HUES6 (cell line): ENCODE measurements around the gene TFAP2A.

Source experiments
- H3K27ac ChIP-seq: 2 replicates; pipeline ENCODE4 v1.7.0; 2013; ENCODE audit warnings: low read depth, mild to moderate bottlenecking, low read length, inconsistent platforms
- H3K27me3 ChIP-seq: 2 replicates; pipeline ENCODE4 v1.6.1; 2013; ENCODE audit warnings: low read length; ENCODE audit not compliant: control insufficient read depth, insufficient read depth
- H3K36me3 ChIP-seq: 2 replicates; pipeline ENCODE4 v1.6.1; 2013; ENCODE audit warnings: low read length; ENCODE audit not compliant: control insufficient read depth, insufficient read depth
- H3K4me1 ChIP-seq: 2 replicates; pipeline ENCODE4 v1.6.1; 2013; ENCODE audit warnings: low read length; ENCODE audit not compliant: control insufficient read depth, insufficient read depth
- H3K4me3 ChIP-seq: 2 replicates; pipeline ENCODE4 v1.5.1; 2013; ENCODE audit warnings: low read depth, low read length
- H3K9ac ChIP-seq: one replicate; pipeline ENCODE4 v1.6.1; 2013; ENCODE audit warnings: mild to moderate bottlenecking, low read length
- H3K9me3 ChIP-seq: 2 replicates; pipeline ENCODE4 v1.6.1; 2013; ENCODE audit warnings: low read depth, low read length; ENCODE audit not compliant: control insufficient read depth, insufficient read depth

Gene TFAP2A

DNA sequence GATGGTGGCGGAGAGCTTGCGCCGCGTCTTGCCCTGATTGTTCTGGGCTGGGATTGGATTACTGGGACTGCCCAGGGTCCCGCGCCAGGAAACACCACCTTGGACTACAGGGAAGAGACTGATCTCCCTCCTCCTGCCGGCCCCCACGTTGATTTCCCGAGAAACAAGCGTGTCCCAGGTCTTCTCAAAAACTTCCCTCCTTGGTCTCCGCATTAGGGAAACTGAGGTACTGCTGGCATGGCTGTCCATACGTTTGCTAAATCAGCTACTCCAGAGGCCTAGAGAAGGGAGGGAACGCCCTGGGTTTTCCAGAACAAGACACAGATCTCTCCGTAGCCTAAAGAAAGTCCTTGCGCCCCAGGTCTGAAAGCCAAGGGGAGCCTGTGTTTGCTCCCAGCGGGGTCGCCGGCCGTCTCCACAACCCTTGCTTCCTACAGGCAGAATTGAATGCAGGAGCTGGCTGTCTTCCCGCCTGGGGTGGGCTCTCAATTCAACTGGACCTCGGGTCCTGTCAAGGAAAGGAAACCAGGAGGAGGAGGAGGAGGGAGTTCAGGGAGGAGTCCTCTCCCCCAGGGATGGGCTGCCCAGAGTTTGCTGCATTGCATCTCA is 29.2 kb downstream of the TFAP2A start:
- H3K27ac ChIP-seq = no peak overlapping the region
- H3K4me1 ChIP-seq = peaks cover 75% of the 10 kb centered on the region
- H3K27me3 ChIP-seq = peaks cover 100% of the 10 kb centered on the region

DNA sequence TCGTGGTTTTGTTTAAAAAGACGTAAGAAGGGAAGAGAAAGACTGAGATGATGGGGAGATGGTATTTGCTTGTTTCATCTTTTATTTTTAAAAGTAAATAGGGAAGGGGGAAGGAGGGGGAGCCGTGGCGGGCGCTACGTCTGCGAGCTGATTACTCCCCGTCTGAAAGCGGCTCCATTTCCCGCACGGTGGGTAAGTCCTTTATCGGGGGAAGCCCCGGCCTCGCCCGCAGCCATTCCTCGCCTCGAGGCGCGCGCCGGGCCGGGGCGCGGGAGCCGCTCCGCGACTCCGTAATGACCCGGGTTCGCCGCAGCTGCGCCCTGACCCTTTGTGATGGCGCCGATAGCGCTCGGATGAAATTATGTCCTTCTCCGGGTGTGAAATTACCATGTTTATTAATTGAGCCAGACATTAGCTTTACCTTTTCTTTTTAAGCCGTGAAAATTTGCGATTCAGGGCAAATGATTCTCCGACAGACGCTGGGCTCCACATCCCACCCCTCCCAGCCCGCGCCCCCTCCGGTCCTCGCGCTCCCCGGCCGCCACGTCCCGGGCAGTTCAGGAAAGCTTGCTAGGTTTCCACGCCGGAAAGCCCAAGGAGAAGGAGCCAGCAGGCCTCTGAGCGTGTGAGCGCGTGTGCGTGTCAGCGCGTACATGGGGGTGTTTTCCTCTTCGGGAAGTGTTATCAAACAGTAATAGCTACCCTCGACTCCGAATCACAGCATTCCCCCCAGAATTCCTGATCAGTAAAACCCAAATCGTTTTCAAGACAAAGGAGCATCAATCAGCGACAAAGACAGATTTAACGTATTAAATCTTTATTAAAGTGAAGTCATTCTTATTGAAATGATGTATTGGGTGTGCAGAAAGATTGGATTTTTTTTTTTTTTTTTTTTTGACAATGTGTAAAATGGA is 30.0 kb downstream of the TFAP2A start:
- Histone ChIP-seq H3K27me3 (peaks cover 100% of the 10 kb centered on the region), H3K9me3 (no peaks in the 10 kb centered on the region)

More for the DNA sequence above, 29.2 kb downstream of the TFAP2A start:
- Histone ChIP-seq H3K36me3 (no peaks in the 10 kb centered on the region), H3K9me3 (no peaks in the 10 kb centered on the region), H3K4me3 (peak overlapping the region; percentile 43), H3K9ac (no peak overlapping the region)

DNA sequence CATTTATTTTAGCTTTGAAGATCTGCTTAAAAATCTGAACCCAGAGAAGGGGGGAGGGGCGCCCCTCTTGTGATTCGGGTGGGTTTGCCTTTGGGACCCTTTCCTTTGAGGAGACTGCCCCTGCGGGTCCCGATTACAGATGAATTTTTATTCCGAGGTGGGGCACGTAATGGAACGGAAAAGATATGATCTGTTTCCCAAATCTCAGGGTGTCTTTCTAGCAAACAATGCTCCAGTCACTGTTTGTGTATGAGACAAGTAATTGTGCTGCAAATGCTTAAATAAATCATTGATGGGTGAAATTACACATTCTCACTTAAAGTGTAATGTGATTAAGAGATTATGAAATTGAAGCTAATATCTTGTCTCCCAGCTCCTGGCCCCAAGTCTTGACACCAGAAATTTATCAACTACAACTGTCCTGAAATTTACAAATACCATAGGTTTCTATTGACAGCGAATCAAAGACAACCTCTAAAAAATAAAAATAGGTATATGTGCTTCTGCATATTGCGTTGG is 30.7 kb downstream of the TFAP2A start:
- peak overlapping the region; percentile 49; the same call in 1 of the 2 replicates for H3K4me3 ChIP-seq
- peaks cover 96% of the 10 kb centered on the region for H3K27me3 ChIP-seq
- H3K9ac ChIP-seq = no peak overlapping the region
- peaks cover 63% of the 10 kb centered on the region for H3K4me1 ChIP-seq
- no peak overlapping the region for H3K27ac ChIP-seq
- no peaks in the 10 kb centered on the region for H3K36me3 ChIP-seq
- H3K9me3 ChIP-seq = no peaks in the 10 kb centered on the region

More for the DNA sequence above, 30.0 kb downstream of the TFAP2A start:
- Histone ChIP-seq H3K36me3 (no peaks in the 10 kb centered on the region), H3K4me1 (peaks cover 69% of the 10 kb centered on the region), H3K27ac (no peak overlapping the region), H3K4me3 (peak overlapping the region; percentile 43), H3K9ac (no peak overlapping the region)

DNA sequence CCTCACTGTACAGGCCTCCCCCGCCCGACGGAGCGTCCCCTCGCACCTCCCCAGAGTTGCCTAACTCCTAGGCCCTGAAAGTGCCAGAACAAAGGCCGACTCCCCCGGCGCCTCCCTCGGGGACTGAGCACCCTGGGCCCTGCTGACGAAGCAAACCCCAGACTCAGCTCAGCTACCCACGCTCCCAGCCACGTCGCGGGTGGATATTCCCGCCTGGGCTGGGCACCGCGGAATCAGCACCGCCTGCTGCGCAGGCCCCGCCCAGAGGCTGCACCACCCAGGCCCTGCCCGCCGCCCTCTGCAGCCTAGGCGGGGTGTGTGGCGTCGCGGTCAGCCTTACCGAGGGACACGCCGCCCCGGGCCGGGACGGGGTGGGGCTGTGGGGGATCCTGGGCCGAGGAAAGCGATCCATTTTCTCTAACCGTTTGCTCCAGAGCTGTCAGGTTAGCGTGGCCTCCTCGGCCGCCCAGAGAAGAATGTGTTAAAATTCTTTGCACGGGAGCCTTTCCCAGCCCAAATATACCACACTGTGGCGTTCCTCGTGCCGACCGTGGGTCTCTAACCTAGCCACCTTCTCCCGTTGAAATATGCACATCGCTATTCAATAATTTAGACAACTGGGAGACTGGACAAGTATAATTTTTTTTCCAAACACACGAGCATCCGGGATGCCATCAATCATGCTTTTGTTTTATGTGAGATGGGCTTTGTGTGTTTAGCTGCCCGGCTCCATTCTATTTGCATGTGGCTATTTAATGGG is 31.4 kb downstream of the TFAP2A start:
- Histone ChIP-seq H3K9me3 (no peaks in the 10 kb centered on the region), H3K4me1 (peaks cover 58% of the 10 kb centered on the region), H3K27me3 (peaks cover 92% of the 10 kb centered on the region), H3K27ac (no peak overlapping the region), H3K9ac (no peak overlapping the region), H3K4me3 (peak overlapping the region; percentile 49), H3K36me3 (no peaks in the 10 kb centered on the region)

DNA sequence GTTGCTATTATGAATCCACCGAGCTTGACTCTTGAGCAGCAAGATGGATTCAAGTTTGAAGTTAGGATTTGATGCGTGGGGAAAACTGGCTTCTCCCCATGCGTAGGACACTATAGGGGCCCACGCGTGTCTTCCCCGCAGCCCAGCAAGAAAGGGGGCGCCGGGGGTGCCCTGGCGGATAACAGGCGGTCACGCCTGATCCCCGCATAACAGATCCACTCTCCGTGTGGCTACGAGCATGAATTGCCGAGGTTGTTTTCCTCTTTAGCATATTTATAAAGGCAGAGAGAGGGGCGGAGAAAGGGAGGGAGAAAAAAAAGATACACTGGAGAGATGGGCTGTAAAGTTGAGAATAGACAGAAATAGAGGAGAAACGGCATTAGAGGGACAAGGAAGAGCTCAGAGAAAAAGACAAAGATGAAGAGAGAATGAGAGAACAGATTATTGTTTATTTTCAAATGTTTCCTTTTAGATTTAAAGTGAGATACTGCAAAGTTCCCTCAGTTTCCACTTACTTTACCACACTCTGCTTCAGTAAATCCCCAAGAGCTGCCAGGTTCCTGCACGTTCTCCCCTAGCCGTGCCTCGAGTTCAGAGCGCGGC is 32.0 kb downstream of the TFAP2A start:
- Histone ChIP-seq H3K36me3 (no peaks in the 10 kb centered on the region), H3K4me1 (peaks cover 58% of the 10 kb centered on the region), H3K9me3 (no peaks in the 10 kb centered on the region), H3K9ac (no peak overlapping the region), H3K4me3 (peak overlapping the region; percentile 49), H3K27ac (no peak overlapping the region), H3K27me3 (peaks cover 92% of the 10 kb centered on the region)

DNA sequence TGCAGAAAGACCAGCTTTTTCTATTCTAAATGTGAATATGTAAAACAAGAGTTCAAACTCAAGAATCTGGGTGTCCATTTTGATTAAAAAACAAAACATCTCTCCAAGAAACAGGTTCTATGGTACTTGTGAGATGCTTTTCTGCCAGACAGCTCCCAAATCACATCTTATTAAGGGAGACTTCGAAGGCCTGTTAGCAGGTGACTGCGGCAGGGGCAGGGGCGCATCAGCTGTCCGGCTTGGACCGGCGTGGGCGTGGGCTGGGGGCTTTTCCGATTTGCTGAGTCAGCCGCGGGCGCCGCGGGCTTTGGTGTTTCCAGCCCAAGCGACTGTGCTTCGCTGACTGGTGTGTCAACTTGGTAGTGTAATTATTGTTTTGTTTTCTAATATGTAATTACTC is 32.6 kb downstream of the TFAP2A start:
- no peaks in the 10 kb centered on the region for H3K36me3 ChIP-seq
- no peak overlapping the region for H3K27ac ChIP-seq
- peaks cover 55% of the 10 kb centered on the region for H3K4me1 ChIP-seq
- H3K9ac ChIP-seq = no peak overlapping the region
- H3K9me3 ChIP-seq = no peaks in the 10 kb centered on the region
- peak overlapping the region; percentile 49 for H3K4me3 ChIP-seq
- peaks cover 90% of the 10 kb centered on the region for H3K27me3 ChIP-seq

DNA sequence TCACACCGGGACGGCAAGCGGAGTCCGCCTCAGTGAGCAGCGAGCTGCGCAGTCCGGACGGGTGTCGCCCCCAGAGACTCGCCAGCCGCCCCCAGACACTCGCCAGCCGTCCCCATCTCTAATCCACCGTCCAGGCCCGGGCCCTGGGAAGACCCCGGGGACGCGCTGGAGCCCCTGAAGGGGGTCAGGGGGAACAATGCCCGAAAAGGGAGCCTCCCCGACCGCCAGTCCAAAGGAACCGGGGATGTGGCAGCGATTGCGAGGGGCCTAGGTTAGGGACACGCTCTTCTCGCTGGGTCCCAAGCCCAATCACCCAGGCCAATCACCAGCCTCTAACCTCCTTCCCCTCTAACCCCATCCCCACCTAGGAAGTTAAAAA is 33.1 kb downstream of the TFAP2A start:
- Histone ChIP-seq H3K4me3 (peak overlapping the region; percentile 41), H3K36me3 (no peaks in the 10 kb centered on the region), H3K9ac (no peak overlapping the region), H3K4me1 (peaks cover 50% of the 10 kb centered on the region), H3K27me3 (peaks cover 88% of the 10 kb centered on the region), H3K27ac (no peak overlapping the region), H3K9me3 (no peaks in the 10 kb centered on the region)

DNA sequence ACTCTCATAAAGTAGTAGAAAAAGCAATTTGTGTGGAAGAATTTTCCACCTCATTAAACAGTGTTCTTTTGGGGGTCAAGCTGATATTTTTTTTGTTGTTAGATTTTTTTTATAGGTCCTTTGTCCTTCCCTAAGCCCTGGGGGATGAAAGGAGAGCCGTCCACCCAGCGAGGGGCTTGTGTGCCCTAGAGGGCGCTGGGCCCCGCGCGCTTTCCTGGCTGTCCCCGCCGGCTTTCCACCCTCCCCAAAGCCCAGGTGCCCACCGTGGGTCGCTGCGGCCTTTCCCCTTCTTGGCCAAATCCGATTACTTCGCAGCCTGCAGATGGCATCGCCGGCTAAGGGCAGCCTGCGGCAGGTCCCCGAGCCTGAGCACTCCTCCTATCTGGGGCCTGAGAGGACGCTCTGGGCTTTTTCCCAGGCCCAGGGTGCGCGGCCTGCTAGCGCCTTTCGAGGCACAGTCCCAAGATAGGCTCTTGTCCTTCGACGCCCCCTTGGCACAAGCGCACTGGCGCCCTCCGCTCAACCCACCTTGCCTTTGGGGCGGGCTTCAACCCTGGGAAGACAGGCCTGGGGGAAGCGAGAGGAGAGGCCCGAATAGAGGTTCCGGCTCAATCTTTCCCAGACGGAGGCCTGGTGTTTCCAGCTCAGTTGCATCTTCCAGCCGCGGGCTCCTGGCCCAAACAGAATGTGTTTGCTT is 33.6 kb downstream of the TFAP2A start:
- peaks cover 45% of the 10 kb centered on the region for H3K4me1 ChIP-seq
- no peaks in the 10 kb centered on the region for H3K9me3 ChIP-seq
- no peak overlapping the region for H3K27ac ChIP-seq
- peaks cover 83% of the 10 kb centered on the region for H3K27me3 ChIP-seq
- no peak overlapping the region for H3K9ac ChIP-seq
- no peaks in the 10 kb centered on the region for H3K36me3 ChIP-seq
- H3K4me3 ChIP-seq = peak overlapping the region; percentile 41

DNA sequence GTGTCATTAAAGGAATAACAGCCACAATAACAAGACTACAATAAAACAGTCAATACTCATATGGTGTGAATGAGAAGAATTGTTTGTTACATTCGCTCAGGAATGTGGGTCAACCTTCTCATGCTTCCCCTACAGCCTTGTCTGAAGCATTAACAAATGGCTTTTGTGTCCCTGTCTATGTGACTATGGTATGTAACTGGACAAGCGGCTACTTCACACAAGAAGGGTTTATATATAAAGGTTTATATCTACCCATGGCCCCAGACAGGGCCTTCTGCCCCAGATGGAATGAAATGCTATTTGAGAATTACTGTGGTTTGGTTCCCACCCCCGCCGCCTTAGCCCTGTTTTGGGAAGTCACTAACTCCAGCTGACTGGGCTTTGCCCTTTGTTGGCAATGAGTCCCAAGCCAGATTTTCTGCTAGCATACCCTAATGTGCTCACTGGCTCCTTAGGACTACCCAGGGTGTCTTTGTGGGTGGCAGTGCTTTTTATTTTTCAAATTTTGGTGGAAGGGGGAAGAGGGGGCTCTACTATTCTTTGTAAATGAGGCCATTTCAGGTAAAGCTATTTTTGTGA is 39.4 kb downstream of the TFAP2A start:
- no peak overlapping the region for H3K27ac ChIP-seq
- no peak overlapping the region for H3K4me3 ChIP-seq
- no peaks in the 10 kb centered on the region for H3K9me3 ChIP-seq
- H3K9ac ChIP-seq = no peak overlapping the region
- no peaks in the 10 kb centered on the region for H3K36me3 ChIP-seq
- H3K27me3 ChIP-seq = peaks cover 25% of the 10 kb centered on the region
- H3K4me1 ChIP-seq = no peaks in the 10 kb centered on the region
